GM12892 (cell line): ENCODE results near the gene PPFIBP2.

ENCODE experiments used
- POLR2A ChIP-seq: IDR thresholded peaks from 2 replicates; pipeline ENCODE4 v1.6.1; 2011; ENCODE audit warnings: low read depth, low read length, control low read depth
- POLR2AphosphoS5 ChIP-seq: IDR thresholded peaks from 2 replicates; pipeline ENCODE4 v1.6.1; 2011; ENCODE audit warnings: low read depth, low read length, control low read depth

DNA sequence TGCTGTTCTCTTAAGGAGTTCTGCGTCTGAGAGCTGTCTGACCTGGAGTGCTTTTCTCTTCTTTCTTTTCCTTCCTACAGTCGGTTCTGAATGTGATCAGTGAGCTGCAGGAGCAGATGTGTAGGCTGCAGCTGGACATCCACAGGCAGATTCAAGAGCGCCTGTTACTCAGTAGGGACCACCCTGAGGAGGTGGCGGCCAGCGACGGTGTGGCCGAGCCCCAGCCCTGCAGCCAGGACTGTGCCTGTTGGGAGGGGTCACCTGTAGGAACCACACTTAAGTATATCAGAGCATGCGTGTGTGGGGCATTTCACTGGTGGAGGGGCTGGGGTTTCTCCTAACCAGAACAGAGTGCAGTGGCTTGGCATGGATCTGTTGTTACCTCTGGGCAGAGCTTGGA, 103.2 kb downstream of the PPFIBP2 start:
- TF ChIP-seq POLR2A, result no peak
- no peak for TF ChIP-seq POLR2AphosphoS5
